Suppressor macrophage treated with lipopolysaccharide for 4 hours (primary cell): Measurements from ENCODE around the gene RNF208.
A peak's percentile ranks its signal among the peaks of the same experiment; 100 is the strongest.

Experiments
- DNase-seq: peaks from one replicate; pipeline ENCODE4 v3.0.0-alpha.2; 2020

Gene RNF208

DNA sequence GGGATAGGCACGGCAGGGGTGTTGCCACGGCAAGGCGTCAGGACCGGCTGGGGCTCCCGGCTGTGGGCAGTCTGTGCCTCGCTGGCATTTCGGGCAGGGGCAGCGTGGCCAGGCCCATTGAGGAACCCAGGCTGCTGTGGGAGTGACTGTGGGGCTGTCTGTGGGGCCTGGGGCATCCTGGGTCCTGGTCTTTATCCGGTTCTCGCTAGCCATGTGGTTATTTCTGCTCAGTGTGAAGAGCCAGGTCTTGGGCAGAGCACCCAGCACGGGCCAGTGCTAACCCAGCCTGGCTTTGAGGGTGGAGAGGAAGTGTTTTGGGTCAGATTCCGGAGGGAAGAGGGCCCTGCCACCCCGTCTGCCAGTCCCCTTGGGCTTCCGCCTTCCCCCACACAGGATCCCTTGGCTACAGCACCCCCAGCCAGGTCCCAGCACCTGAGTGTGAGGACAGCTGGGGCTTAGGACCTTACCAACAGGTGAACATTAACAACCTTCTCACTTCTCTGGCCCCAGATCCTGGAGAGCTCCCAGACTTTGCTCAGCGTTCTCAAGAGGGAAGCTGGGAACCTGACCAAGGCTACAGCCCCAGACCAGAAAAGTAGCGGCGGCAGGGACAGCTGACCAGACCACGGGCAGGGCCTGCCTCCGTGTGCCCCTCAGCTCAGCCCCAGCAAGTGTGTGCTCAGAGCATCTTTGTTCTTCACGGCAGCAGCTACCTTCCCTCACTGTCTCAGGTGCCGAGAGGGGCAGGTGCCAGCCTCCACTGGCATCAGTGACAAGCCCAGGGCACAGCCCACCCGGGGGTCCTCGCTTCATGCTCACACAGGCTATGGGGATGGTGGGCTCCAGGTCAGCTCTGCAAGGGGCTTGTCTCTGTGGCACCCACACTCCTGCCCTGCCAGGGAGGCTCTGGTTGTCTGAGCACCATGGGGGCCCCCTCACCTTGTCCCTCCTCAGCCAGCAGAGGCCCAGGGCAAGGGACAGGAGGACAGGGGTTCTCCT is 32.4 kb downstream of the RNF208 start:
- DNase-seq, result no peak

DNA sequence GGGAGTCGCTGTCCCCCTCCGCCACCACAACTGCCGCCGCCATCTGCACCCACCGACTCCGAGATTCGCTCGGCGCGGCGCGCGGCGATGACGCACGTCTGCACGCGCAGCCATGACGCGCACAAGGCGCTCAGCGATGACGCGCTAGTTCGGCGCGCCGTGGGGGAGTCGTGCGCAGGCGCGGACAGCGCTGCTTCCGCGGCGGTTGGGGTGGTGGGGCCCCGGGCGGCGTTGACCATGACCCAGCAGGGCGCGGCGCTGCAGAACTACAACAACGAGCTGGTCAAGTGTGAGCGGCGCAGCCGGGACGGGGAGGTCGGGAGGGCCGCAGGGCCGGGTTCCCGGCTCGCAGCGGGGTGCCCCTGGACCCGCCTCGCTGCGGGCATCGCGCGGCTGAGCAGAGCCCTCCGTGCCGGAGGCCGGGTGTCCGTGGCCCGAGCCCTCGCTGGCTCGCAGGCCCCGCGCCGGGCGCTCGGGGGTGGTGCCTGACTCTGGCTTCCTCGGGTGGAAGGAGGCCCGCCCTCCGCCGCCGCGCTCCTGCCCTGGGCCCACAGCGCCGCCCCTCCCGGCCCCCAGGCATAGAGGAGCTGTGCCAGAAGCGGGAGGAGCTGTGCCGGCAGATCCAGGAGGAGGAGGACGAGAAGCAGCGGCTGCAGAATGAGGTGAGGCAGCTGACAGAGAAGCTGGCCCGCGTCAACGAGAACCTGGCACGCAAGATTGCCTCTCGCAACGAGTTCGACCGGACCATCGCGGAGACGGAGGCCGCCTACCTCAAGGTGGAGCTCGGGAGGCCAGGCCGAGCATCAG is 33.3 kb downstream of the RNF208 start, which contains the start of the genes ANAPC2 and SSNA1:
TSS of gene ANAPC2 (minus strand) at position 71 of the 807 bp plus-strand sequence. CDS start at position 43, 28 bp downstream.
TSS of gene SSNA1 (plus strand) at position 187 of the 807 bp plus-strand sequence. CDS start at position 238, 51 bp downstream.
- DNase-seq, result peak; percentile 97

DNA sequence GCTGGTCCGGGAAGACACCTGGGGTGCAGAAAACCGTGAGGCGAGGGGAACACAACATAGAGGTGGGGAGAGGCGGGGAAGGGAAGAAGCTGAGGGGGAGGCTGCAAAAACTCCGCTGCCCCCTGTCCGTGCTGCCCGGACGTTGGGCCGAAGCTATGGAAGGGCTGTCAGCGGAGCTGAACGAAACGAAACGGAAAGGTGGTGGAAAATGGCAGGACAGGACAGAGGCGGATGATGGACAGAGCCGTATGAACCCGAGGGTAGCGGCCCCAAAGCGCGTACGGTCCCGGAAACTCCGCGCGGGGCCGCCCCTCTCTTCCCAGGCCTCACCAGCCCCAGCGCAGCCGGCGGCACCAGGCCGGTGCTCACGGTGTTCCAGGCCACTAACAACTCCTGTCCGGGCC is 34.0 kb downstream of the RNF208 start:
- DNase-seq, result no peak

DNA sequence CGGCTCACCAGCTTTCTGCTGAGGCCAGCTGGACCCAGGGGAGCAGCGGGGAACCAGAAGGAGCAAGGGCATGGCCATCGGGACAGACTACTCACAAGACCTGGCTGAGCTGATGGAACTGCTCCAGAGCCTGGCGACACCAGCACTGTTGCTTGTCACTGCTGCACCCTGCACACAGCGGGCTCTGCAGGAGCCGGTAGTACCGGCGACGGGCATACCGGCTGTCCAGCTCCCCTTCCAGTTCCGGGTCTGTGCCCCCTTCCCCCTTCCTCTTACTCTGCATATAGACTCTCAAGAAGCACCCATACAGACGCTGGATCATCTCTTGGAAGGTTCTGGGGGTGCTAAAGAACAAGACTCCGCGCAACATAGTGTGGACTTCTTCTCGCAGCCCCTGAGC is 34.7 kb downstream of the RNF208 start:
- no peak for DNase-seq

DNA sequence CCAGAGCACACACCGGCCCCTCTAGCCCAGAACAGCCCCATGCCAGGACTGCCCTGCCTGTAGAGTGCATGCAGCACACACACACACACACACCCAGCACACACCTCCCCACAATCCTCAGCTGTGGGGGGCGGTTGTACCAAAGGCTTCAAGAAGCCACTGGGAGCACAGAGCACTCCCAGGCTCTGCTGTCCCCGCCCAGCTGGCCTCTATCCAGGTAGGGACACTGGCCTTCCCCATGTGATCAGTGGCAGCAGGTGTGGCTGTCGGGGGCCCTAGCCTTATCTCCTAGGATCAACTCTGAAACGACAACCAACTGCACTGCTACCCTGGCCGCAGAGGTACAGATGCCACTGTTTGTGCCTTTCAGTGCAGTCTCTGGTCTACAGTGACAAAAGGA is 35.7 kb downstream of the RNF208 start:
- no peak for DNase-seq

DNA sequence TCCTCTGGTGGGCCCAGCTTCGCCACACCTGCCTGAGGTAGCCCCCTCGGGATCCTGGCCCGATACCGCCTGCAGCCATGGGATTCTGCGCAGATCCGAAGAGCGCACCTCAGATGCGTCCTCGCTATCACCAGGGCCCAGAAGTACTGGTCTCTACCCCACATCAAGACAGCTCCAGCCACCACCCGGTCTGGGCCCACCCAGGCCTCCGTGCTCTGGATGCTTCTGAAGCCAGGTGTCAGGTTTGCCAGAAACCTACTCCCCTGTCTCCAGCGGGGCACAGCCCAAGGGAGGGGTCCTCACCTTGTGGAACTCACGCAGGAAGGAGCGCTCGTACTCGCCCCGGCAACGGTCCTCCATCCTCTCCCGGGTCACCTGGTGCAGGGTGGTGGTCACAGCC is 36.1 kb downstream of the RNF208 start:
- DNase-seq, result no peak

DNA sequence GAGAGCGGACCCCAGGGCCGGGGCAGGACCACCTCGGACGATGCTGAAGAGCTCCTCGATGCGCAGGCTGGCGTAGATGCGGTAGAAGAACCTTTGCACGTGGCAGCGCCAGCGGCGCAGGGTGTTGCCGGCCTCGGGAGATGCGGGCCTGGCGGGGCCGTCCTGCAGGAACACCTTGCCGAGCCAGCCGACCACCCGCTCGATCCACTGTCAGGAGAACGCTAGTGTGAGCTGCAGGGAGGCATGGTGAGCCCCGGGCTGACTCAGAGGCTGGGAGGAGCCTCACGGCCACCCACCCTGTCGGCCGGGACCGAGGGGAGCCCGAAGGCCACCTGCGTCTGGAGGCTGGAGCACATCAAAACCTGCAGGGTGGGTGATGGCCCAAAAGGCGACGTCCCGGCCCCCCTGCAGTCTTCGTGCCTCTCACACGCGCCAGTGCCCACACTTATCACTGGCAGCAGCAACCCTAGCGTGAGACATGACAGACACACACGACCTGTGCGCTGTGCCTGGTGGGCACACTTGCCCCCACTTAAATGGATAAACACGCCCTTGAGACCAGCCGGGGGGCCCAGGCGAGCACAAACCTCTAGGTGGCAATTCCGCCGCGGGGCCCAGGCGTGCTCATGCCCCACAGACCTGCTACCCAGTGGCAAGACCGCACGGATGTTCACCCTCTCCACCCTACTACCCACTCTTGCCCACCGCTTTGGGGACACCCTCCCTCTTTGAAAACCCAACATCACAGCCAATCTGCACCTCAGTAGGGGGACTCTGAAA is 37.0 kb downstream of the RNF208 start:
- DNase-seq, result no peak

DNA sequence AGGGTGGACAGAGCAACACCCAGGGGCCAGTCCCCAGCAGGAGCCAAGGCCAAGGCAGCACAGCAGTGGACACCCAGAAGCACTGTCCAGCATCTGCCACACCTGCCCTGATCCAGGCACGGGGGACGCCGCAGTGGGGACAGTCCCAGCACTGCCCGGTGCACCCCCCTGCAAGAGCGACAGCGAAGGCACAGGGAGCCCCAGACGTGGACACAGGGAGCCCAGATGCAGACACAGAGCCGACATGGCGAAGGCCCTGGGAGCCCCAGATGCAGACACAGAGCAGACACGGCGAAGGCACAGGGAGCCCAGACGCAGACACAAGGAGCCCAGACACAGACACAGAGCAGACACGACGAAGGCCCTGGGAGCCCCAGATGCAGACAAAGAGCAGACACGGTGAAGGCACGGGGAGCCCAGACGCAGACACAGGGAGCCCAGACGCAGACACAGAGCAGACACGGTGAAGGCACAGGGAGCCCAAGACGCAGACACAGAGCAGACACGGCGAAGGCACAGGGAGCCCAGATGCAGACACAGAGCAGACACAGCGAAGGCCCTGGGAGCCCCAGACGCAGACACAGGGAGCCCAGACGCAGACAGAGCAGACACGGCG is 38.0 kb downstream of the RNF208 start:
- DNase-seq, result no peak

DNA sequence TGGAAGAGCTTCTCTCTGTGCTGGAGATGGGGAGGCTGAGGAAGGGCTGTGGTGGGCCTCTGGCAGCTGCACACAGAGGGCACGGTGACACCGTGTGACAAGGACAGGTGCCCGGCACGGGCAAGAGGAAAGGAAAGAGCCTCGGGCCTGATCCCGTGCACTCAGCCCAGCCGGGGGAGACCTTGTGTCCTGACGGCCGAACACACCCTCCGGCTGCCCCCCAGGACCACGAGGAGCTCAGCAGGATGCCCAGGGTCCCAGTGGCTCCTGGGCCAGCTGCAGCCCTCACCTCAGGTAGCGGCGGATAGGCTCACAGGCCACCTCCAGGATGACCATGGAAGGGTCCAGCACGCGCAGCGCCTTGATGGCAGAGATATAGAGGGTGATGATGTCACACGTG is 39.2 kb downstream of the RNF208 start:
- DNase-seq, result no peak

DNA sequence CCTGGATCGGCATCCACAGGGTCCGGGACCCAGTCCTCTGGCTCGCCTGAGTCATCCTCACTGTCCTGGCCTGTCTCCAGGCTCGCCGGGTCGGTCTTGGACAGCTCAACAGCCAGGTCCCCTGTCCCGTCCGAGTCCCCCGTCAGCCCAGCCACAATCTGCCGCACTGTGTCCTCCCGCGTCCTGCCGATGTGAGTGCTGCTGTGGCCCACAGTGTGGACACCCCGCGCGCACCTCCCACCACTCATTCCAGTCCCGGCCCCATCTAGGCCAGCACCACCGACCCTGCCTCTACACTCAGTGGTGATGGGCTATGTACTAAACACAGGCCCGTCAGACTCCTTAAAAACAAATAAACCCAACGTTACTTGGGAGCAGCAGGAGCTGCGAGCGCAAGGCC is 40.4 kb downstream of the RNF208 start:
- no peak for DNase-seq

DNA sequence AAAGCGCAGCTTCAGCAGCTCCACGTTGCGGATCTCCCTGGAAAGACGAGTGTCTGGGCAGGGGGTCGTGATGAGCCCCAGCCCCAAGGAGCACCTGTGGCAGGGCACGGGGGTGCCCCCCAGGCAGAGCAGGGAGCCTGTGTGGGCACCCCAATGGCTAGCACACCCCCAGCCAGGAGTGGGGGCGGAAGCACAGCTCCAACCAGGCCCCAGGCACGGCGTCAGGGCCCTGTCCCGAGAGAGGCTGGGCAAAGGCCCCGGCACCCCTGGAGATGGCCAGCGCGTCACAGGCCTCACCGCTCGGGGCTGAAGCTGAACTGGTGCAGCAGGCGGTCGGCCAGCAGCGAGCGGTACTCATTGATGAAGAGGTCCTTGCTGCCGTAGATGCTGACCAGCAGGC is 41.5 kb downstream of the RNF208 start:
- DNase-seq, result no peak

DNA sequence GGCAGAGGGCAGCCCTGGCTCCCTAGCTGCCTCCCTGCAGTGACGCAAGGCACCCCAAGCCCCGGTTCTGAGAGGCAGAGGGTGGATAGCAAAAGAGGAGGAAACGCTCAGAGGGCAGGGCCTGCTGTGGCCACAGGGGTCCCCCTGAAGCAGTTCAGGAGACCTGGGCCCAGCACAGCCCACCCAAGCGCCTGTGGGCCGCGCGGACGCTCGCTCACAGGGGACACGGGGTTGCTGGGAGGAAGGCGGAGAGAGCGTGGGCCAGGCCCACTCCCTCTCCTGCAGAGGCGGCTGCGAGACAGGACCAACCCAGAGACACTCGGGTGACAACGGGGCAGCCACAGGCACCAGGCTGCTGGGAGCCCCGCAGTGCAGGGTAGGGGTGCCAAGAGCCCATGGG is 42.3 kb downstream of the RNF208 start:
- no peak for DNase-seq

DNA sequence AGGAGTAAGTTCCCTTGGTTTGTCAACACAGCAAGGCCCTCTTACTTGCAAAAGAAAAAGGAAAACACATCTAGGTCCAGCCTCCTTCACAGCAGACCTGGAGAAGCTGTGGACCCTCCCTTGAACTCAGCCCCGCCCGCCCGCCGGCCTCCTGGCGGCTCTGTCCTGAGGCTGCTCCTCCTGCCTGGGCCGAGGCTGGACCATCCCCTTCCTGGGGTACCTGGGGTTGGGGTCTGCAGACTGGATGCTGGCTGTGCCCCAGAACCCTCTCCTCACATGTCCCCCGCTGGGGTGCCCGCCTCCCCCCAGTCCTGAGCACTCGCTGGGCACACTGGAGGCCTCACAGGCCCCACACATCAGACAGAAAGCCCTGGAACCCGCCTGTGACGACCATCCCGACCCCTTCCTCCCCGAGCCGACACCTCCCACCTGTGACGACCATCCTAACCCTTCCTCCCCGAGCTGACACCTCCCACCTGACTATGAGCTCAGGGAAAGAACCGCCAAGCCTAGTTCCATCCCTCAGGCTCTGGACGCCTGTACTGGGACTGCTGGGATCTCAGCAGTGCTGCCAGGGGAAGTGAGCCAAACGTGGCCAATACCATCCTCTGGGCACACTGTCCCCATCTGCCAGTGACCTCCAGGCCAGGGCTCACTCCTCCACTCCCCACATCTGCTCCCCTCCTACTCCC is 43.0 kb downstream of the RNF208 start:
- no peak for DNase-seq

DNA sequence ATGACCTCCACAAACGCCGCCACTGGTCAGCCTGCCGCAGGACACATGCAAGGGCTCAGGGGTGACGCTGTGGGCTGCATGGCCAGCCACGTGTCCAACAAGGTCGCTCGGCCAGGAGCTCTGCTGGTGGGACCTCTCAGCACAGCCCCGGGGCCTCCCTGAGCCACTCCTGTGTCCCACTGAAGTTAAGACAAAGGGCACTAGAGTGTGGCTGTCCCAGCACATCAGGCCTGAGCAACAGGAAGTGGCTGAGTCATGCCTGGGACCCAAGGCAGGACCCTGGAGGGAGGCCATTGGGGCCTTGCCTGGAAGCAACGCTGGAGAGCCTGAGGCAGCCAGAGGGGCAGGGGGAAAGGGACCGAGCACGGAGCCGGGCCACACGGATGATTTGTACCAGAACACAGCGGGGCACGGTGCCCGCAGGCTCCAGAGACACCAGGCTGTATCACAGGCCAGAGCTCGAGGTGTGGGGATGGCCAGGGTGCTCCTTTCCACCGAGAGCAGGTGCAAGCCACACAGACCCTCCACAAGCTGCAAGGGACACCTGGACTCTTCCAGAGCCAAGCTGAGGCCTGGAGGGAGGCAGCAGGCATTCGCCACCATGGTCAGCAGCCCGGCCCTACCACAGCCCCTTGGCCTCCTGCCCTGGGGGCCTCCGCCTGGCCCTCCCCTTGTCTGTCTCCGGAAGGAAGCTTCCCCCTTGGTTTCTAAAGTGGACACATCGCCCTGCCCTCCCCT is 43.7 kb downstream of the RNF208 start:
- no peak for DNase-seq

DNA sequence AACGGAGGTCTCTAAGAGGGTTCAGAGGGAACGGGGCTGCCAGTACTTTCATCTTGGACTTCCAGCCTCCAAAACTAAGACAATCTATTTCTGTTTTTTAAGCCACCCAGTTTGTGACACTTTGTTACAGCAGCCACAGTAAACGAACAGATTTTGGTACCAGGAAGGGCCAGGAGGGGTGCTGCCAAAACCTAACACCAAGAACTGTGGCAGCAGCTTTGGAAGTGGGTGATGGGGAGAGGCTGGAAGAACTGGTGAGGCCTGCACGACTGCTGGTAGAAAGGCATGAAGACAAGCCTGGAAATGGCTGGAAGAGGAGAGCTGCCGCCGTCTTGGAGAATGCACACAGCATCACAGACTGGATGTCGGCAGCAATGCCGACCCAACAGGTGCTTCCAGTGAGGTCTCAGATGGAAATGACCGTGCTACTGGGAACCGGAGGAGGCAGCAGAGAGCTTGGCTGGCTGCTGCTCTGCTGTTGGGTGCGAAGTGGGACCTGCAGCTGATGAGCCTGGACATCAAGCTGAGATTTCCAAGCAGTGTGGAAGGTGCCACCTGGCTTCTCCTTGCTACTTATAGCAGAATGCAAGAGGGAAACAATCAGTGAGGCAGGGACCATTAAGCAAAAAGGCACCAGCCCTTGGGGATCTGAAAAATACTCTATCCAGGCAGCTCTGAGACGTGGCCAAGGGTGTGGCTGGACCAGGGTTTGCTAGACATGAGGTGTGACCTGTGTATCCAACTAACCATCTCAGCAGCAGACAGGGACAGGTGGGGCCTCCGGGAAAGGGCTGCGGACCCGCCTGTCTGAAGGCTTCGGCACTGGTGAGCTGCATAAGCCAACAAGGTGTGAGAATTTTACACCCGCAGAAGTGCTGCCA is 45.5 kb downstream of the RNF208 start:
- DNase-seq, result peak; percentile 23

DNA sequence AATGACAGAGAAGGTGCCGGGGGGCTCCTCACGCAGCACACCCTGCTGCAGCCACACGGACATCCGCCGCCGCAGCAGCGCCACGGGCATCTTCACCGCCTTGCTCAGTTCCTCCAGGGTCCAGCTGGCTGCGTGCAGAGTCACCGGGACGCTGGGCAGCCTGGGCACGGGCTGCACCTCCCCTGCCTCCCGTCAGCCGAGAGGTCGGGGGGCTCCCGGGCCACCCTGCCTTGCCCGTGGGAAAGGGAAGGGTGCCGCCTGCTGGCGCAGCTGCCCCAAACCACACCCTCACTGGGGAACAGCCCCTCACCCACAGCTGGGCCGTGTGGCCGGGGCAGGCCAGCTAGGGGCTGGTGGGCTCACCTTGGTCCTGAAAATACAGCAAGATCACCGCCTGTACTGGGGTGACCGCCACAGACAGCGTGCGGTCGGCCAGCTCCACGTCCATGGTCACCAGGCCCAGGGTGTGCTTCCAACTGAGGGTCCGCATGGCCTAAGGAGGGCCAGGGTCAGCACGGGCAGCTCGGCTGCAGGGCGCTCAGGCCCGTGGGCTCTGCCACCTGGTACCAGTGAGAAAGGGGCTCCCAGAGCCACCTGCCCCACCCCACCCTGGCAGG is 46.6 kb downstream of the RNF208 start:
- no peak for DNase-seq

DNA sequence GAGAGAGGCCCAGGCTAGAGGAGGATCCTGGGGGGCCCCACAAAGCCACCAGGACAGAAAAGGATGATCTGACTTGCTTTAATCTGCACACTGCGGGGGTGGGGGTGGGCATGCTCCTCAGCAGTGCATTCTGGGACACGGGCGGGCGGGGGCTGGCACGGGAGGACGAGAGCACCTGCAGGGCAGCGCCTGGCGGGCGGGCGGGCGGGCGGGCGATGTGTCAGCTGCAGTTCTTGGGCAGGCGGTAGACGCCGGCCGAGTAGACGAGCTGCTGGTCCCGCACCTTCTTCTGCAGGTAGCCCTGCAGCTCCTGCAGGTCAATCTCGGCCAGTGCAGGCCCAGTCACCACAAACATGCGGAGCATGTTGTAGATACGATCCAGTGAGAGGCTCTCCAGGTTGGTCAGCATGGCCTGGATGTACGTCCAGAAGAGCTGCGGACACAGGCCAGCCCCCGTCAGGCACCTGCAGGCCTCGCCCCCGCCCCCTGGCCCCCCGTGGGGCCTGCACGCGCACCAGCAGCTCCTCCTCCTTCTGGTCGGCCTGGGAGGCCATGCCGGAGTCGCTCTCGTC is 47.2 kb downstream of the RNF208 start:
- no peak for DNase-seq

DNA sequence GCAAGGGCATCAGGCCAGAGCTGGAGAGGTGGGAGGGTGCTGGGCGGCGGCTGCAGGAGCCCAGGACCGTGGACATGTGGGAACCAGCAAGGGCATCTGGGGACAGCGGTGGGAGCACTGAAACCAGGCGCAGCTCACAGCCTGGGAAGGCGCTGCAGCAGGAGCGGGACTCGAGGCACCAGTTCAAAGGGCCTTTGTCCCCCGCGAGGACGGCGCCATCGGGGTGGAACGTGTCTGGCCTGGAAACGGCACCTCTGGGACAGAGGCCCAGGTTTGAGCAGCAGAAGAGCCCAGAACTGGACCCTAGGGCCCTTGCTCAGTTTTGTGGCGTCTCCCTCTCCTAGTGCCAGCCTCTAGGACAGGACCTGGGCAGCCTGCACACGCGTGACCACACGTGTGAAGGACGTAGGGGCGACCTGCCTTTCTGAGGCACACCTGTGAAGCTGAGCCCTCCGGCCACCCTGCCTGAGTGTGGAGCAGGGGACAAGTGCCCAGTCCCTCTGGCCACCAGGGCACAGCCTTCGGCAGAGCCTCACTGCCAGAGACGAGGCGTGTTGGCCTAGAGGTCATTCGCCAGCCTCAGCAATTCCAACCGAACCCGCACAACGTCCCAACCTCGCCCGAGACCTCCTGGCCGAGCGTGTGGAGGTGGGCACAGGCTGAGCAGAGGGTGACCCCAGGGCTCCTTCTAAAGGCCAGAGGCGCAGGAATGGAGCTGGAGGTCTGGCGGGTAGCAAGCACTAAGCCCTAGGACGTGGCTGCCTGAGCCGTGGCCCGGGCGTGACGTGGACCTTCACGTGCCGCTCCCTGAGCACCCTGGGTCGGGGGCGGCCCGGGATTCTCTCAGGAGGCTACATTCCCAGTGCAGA is 48.0 kb downstream of the RNF208 start:
- no peak for DNase-seq
